HG02885 (cell line): Measurements from ENCODE around the gene INTS7.

Source experiments
- ATAC-seq: cut with Tn5 transposase; IDR thresholded peaks from one replicate; pipeline ENCODE4 v1.9.1; 2021; ENCODE audit warnings: mild to moderate bottlenecking; ENCODE audit not compliant: unreplicated experiment, poor library complexity

INTS7 gene

GRCh38 chr1:211912844-211913432 lies 122.4 kb downstream of the INTS7 start:
- no peak for ATAC-seq

- no peak for ATAC-seq
Observed at GRCh38 chr1:211912038-211912437, 123.3 kb downstream of the INTS7 start.

GRCh38 chr1:211910913-211911485 lies 124.4 kb downstream of the INTS7 start:
- ATAC-seq, result no peak

- ATAC-seq, result no peak
Observed at GRCh38 chr1:211910113-211910884, 125.1 kb downstream of the INTS7 start.

- ATAC-seq, result no peak
Observed at GRCh38 chr1:211909395-211909794, 126.0 kb downstream of the INTS7 start.

GRCh38 chr1:211908951-211909350 lies 126.4 kb downstream of the INTS7 start:
- no peak for ATAC-seq

- ATAC-seq, result peak; percentile 82
Observed at GRCh38 chr1:211908453-211908852, 126.9 kb downstream of the INTS7 start.

GRCh38 chr1:211903490-211904245 lies 131.7 kb downstream of the INTS7 start:
- no peak for ATAC-seq

- ATAC-seq, result no peak
Observed at GRCh38 chr1:211902624-211903291, 132.6 kb downstream of the INTS7 start.

GRCh38 chr1:211901945-211902344 lies 133.4 kb downstream of the INTS7 start:
- ATAC-seq, result no peak

GRCh38 chr1:211900441-211900840 lies 134.9 kb downstream of the INTS7 start:
- no peak for ATAC-seq

GRCh38 chr1:211896958-211897357 lies 138.4 kb downstream of the INTS7 start:
- ATAC-seq, result no peak

GRCh38 chr1:211895126-211895759 lies 140.1 kb downstream of the INTS7 start:
- no peak for ATAC-seq

GRCh38 chr1:211894312-211894711 lies 141.0 kb downstream of the INTS7 start:
- no peak for ATAC-seq

GRCh38 chr1:211893260-211893659 lies 142.1 kb downstream of the INTS7 start:
- no peak for ATAC-seq

- no peak for ATAC-seq
Observed at GRCh38 chr1:211892577-211892976, 142.8 kb downstream of the INTS7 start.

GRCh38 chr1:211891708-211892107 lies 143.6 kb downstream of the INTS7 start:
- no peak for ATAC-seq
